ENCODE results near the gene SLC25A14. TPM values are rescaled to one million over a fixed set of nuclear protein-coding genes. Genes with fewer than 3 reads are reported as not detected.
A peak's percentile ranks its signal among the peaks of the same experiment; 100 is the strongest.
"Not testable (repeated sequence)": the region's sequence is repeated elsewhere in the genome, so short reads cannot be mapped to it uniquely, and the experiment has no call there.

SLC25A14 gene
- total and polyA plus RNA-seq, 9 donors = 7.2 to 11.1 (median 9.7) TPM

- 75% methylated on average over 5 of the region's 5 CpGs for WGBS (ENCODE audit: insufficient coverage)
- H3K36me3 ChIP-seq (ENCODE audit: control insufficient read depth, insufficient read depth, low read length) = no peaks in the 10 kb centered on the region
- H3K27ac ChIP-seq (ENCODE audit: low read length) = no peak overlapping the region
- no peak overlapping the region for H3K4me3 ChIP-seq (ENCODE audit: low read length)
- no peaks in the 10 kb centered on the region for H3K4me1 ChIP-seq (ENCODE audit: control insufficient read depth, insufficient read depth, low read length)
- no peaks in the 10 kb centered on the region for H3K9me3 ChIP-seq (replicated peaks; ENCODE audit: control insufficient read depth, low read depth, low read length)
- DNase-seq = no peak
- H3K27me3 ChIP-seq (ENCODE audit: control insufficient read depth, insufficient read depth, low read length) = no peaks in the 10 kb centered on the region
Observed at GRCh38 chrX:130304587-130305368, 34.9 kb upstream of the SLC25A14 start.

- not testable (repeated sequence) for H3K4me1 ChIP-seq (ENCODE audit: control insufficient read depth, insufficient read depth, low read length); H3K36me3 ChIP-seq (ENCODE audit: control insufficient read depth, insufficient read depth, low read length); DNase-seq; H3K27ac ChIP-seq (ENCODE audit: low read length); H3K4me3 ChIP-seq (ENCODE audit: low read length); H3K27me3 ChIP-seq (ENCODE audit: control insufficient read depth, insufficient read depth, low read length); H3K9me3 ChIP-seq (replicated peaks; ENCODE audit: control insufficient read depth, low read depth, low read length)
- no CpG with 5 or more reads among the region's 3 CpGs for WGBS (ENCODE audit: insufficient coverage)
Observed at GRCh38 chrX:130319886-130320285, 19.8 kb upstream of the SLC25A14 start.

GRCh38 chrX:130321550-130321949, 18.2 kb upstream of the SLC25A14 start:
- Histone ChIP-seq H3K27me3 (ENCODE audit: control insufficient read depth, insufficient read depth, low read length) (peaks cover 5% of the 10 kb centered on the region), H3K27ac (ENCODE audit: low read length) (no peak overlapping the region), H3K4me3 (ENCODE audit: low read length) (no peak overlapping the region), H3K36me3 (ENCODE audit: control insufficient read depth, insufficient read depth, low read length) (no peaks in the 10 kb centered on the region), H3K9me3 (replicated peaks; ENCODE audit: control insufficient read depth, low read depth, low read length) (no peaks in the 10 kb centered on the region), H3K4me1 (ENCODE audit: control insufficient read depth, insufficient read depth, low read length) (no peaks in the 10 kb centered on the region)
- no peak for DNase-seq
- WGBS (ENCODE audit: insufficient coverage) = 83% methylated on average over 1 of the region's 2 CpGs

- no peak overlapping the region for H3K4me3 ChIP-seq (ENCODE audit: low read length)
- no peaks in the 10 kb centered on the region for H3K36me3 ChIP-seq (ENCODE audit: control insufficient read depth, insufficient read depth, low read length)
- no peak overlapping the region for H3K27ac ChIP-seq (ENCODE audit: low read length)
- no peaks in the 10 kb centered on the region for H3K9me3 ChIP-seq (replicated peaks; ENCODE audit: control insufficient read depth, low read depth, low read length)
- H3K4me1 ChIP-seq (ENCODE audit: control insufficient read depth, insufficient read depth, low read length) = no peaks in the 10 kb centered on the region
- WGBS (ENCODE audit: insufficient coverage) = 67% methylated on average over 1 of the region's 3 CpGs
- H3K27me3 ChIP-seq (ENCODE audit: control insufficient read depth, insufficient read depth, low read length) = peaks cover 19% of the 10 kb centered on the region
- DNase-seq = no peak
Observed at GRCh38 chrX:130330146-130330545, 9.6 kb upstream of the SLC25A14 start.

GRCh38 chrX:130330706-130331105, 9.0 kb upstream of the SLC25A14 start:
- Histone ChIP-seq H3K4me3 (ENCODE audit: low read length) (no peak overlapping the region), H3K9me3 (replicated peaks; ENCODE audit: control insufficient read depth, low read depth, low read length) (no peaks in the 10 kb centered on the region), H3K36me3 (ENCODE audit: control insufficient read depth, insufficient read depth, low read length) (no peaks in the 10 kb centered on the region), H3K4me1 (ENCODE audit: control insufficient read depth, insufficient read depth, low read length) (no peaks in the 10 kb centered on the region), H3K27ac (ENCODE audit: low read length) (no peak overlapping the region), H3K27me3 (ENCODE audit: control insufficient read depth, insufficient read depth, low read length) (peaks cover 18% of the 10 kb centered on the region)
- peak; percentile 39 for DNase-seq
- 12% methylated on average over 10 of the region's 10 CpGs for WGBS (ENCODE audit: insufficient coverage)

GRCh38 chrX:130336531-130336930, 3.2 kb upstream of the SLC25A14 start:
- Histone ChIP-seq H3K4me3 (ENCODE audit: low read length) (no peak overlapping the region), H3K9me3 (replicated peaks; ENCODE audit: control insufficient read depth, low read depth, low read length) (no peaks in the 10 kb centered on the region), H3K36me3 (ENCODE audit: control insufficient read depth, insufficient read depth, low read length) (no peaks in the 10 kb centered on the region), H3K27me3 (ENCODE audit: control insufficient read depth, insufficient read depth, low read length) (peaks cover 5% of the 10 kb centered on the region), H3K27ac (ENCODE audit: low read length) (no peak overlapping the region), H3K4me1 (ENCODE audit: control insufficient read depth, insufficient read depth, low read length) (peaks cover 3% of the 10 kb centered on the region)
- no peak for DNase-seq
- 71% methylated on average over 3 of the region's 4 CpGs for WGBS (ENCODE audit: insufficient coverage)

- WGBS (ENCODE audit: insufficient coverage) = 66% methylated on average over 8 of the region's 8 CpGs
- not testable (repeated sequence) for H3K36me3 ChIP-seq (ENCODE audit: control insufficient read depth, insufficient read depth, low read length); H3K4me1 ChIP-seq (ENCODE audit: control insufficient read depth, insufficient read depth, low read length)
Observed at GRCh38 chrX:130338869-130339268, 850 bp upstream of the SLC25A14 start.

GRCh38 chrX:130340271-130340670, 552 bp downstream of the SLC25A14 start:
- Histone ChIP-seq H3K9me3 (replicated peaks; ENCODE audit: control insufficient read depth, low read depth, low read length) (no peaks in the 10 kb centered on the region), H3K4me1 (ENCODE audit: control insufficient read depth, insufficient read depth, low read length) (peaks cover 3% of the 10 kb centered on the region), H3K27ac (ENCODE audit: low read length) (peak overlapping the region; percentile 79), H3K36me3 (ENCODE audit: control insufficient read depth, insufficient read depth, low read length) (no peaks in the 10 kb centered on the region), H3K27me3 (ENCODE audit: control insufficient read depth, insufficient read depth, low read length) (peaks cover 4% of the 10 kb centered on the region), H3K4me3 (ENCODE audit: low read length) (peak overlapping the region; percentile 73)
- no peak for DNase-seq
- no CpG with 5 or more reads among the region's 9 CpGs for WGBS (ENCODE audit: insufficient coverage)

More at GRCh38 chrX:130338869-130339268, 850 bp upstream of the SLC25A14 start:
- not testable (repeated sequence) for H3K9me3 ChIP-seq (replicated peaks; ENCODE audit: control insufficient read depth, low read depth, low read length); H3K27me3 ChIP-seq (ENCODE audit: control insufficient read depth, insufficient read depth, low read length); DNase-seq; H3K27ac ChIP-seq (ENCODE audit: low read length)
- H3K4me3 ChIP-seq (ENCODE audit: low read length) = peak overlapping the region; percentile 73

- no CpG with 5 or more reads among the region's 1 CpG for WGBS (ENCODE audit: insufficient coverage)
- no peak for DNase-seq
- Histone ChIP-seq H3K9me3 (replicated peaks; ENCODE audit: control insufficient read depth, low read depth, low read length) (no peaks in the 10 kb centered on the region), H3K27ac (ENCODE audit: low read length) (no peak overlapping the region), H3K4me3 (ENCODE audit: low read length) (no peak overlapping the region), H3K36me3 (ENCODE audit: control insufficient read depth, insufficient read depth, low read length) (no peaks in the 10 kb centered on the region), H3K27me3 (ENCODE audit: control insufficient read depth, insufficient read depth, low read length) (peaks cover 4% of the 10 kb centered on the region), H3K4me1 (ENCODE audit: control insufficient read depth, insufficient read depth, low read length) (peaks cover 3% of the 10 kb centered on the region)
Observed at GRCh38 chrX:130343411-130343810, 3.7 kb downstream of the SLC25A14 start.

- no peaks in the 10 kb centered on the region for H3K9me3 ChIP-seq (replicated peaks; ENCODE audit: control insufficient read depth, low read depth, low read length)
- no peak overlapping the region for H3K4me3 ChIP-seq (ENCODE audit: low read length)
- DNase-seq = no peak
- H3K27me3 ChIP-seq (ENCODE audit: control insufficient read depth, insufficient read depth, low read length) = no peaks in the 10 kb centered on the region
- H3K27ac ChIP-seq (ENCODE audit: low read length) = no peak overlapping the region
- no peaks in the 10 kb centered on the region for H3K36me3 ChIP-seq (ENCODE audit: control insufficient read depth, insufficient read depth, low read length)
- WGBS (ENCODE audit: insufficient coverage) = no CpG with 5 or more reads among the region's 1 CpG
- no peaks in the 10 kb centered on the region for H3K4me1 ChIP-seq (ENCODE audit: control insufficient read depth, insufficient read depth, low read length)
Observed at GRCh38 chrX:130347321-130347720, 7.6 kb downstream of the SLC25A14 start.

Measured in muscle of leg (tissue), 11 donors.